GM12878 (cell line): Measurements from ENCODE around the gene SPX. TPM values are rescaled to one million over a fixed set of nuclear protein-coding genes. Genes with fewer than 3 reads are reported as not detected.

Experiments
- ATAC-seq: fragments of 200-7000 bp; cut with Tn5 transposase; 3 replicates; pipeline ENCODE4 v1.9.1; 2020; ENCODE audit warnings: mild to moderate bottlenecking, moderate library complexity
- BruUV-seq: library from RNA; stranded (reverse); fragments of 400-500 nt; replicated peaks from 2 replicates; lab custom pipeline; 2021; lab: Mats Ljungman, UMichigan
- CTCF ChIA-PET: fragments of 300-600 bp; sonication (Branson Sonifier 250); formaldehyde crosslinking; extraction: SDS; loops from one replicate; lab custom pipeline; 2021; ENCODE audit warnings: inconsistent platforms; lab: Yijun Ruan, JAX
- POLR2A ChIA-PET: fragments of 350-600 bp; formaldehyde crosslinking; extraction: SDS; loops from one replicate; lab custom pipeline; 2021; ENCODE audit warnings: inconsistent platforms; lab: Charles Lee
- RAD21 ChIA-PET: fragments of 300-600 bp; sonication (Branson Sonifier 250); formaldehyde crosslinking; loops from one replicate; lab custom pipeline; 2023; ENCODE audit warnings: antibody characterized with exemption; ENCODE audit not compliant: unreplicated experiment; lab: Charles Lee
- SMC1A ChIA-PET: fragments of 300-600 bp; sonication (Branson Sonifier 250); formaldehyde crosslinking; loops from one replicate; lab custom pipeline; 2023; ENCODE audit not compliant: unreplicated experiment, uncharacterized antibody; lab: Charles Lee
- DNase-seq: peaks from one replicate; pipeline ENCODE4 v3.0.0-alpha.2; 2011; ENCODE audit warnings: low read depth, low spot score
- FAIRE-seq: peaks from 3 replicates; lab custom pipeline; 2011; peaks lifted over from hg19 to GRCh38; lab: Jason Lieb, UNC
- H2AFZ ChIP-seq: 2 replicates; pipeline ENCODE4 v1.6.0; 2011; ENCODE audit warnings: low read depth, low read length, control low read depth; ENCODE audit not compliant: control insufficient read depth
- H3K27ac ChIP-seq: 2 replicates; pipeline ENCODE4 v1.5.1; 2011; ENCODE audit warnings: control low read depth; ENCODE audit not compliant: control insufficient read depth, insufficient read depth
- H3K27me3 ChIP-seq, 2 experiments: replicated peaks in 1 of 2; 2 replicates each; pipeline versions ENCODE4 v1.6.0 to v1.6.1; 2011; ENCODE audit warnings: low read length in 1 of 2; ENCODE audit not compliant: control insufficient read depth in 2 of 2, insufficient read depth in 2 of 2
- H3K36me3 ChIP-seq, 2 experiments: 2 replicates each; pipeline ENCODE4 v1.5.1; 2011; ENCODE audit warnings: low read length in 1 of 2; ENCODE audit not compliant: control insufficient read depth in 2 of 2, insufficient read depth in 2 of 2
- H3K4me1 ChIP-seq: 2 replicates; pipeline ENCODE4 v1.6.1; 2011; ENCODE audit warnings: mild to moderate bottlenecking, low read length, moderate library complexity, mixed read lengths; ENCODE audit not compliant: control insufficient read depth, insufficient read depth
- H3K4me2 ChIP-seq: 2 replicates; pipeline ENCODE4 v1.6.0; 2011; ENCODE audit warnings: control low read depth; ENCODE audit not compliant: control insufficient read depth, insufficient read depth
- H3K4me3 ChIP-seq: fragments of 200-600 bp; sonication (generic); 2 replicates; pipeline ENCODE4 v1.5.1; 2016
- H3K79me2 ChIP-seq: 2 replicates; pipeline ENCODE4 v1.6.0; 2011; ENCODE audit warnings: low read length; ENCODE audit not compliant: control insufficient read depth, insufficient read depth
- H3K9ac ChIP-seq: 2 replicates; pipeline ENCODE4 v1.8.0; 2011; ENCODE audit warnings: low read length, control low read depth, mixed read lengths; ENCODE audit not compliant: control insufficient read depth, insufficient read depth
- H3K9me3 ChIP-seq: replicated peaks from 3 replicates; pipeline ENCODE4 v1.5.1; 2011; ENCODE audit warnings: mild to moderate bottlenecking, low read length; ENCODE audit not compliant: control insufficient read depth, insufficient read depth
- H4K20me1 ChIP-seq: 2 replicates; pipeline ENCODE4 v1.6.0; 2011; ENCODE audit not compliant: control insufficient read depth, insufficient read depth
- BCLAF1 ChIP-seq: fragments of 450-650 bp; IDR thresholded peaks from 2 replicates; pipeline ENCODE4 v1.6.1; 2017; ENCODE audit warnings: antibody characterized with exemption, mild to moderate bottlenecking, moderate library complexity
- CREB1 ChIP-seq: IDR thresholded peaks from 2 replicates; pipeline ENCODE4 v1.6.1; 2012; ENCODE audit warnings: low read depth, mild to moderate bottlenecking, inconsistent platforms
- E2F4 ChIP-seq: IDR thresholded peaks from 2 replicates; pipeline ENCODE4 v1.6.1; 2012; ENCODE audit warnings: low read depth, low read length, improper control_type of control experiment
- ESRRA ChIP-seq: IDR thresholded peaks from 2 replicates; pipeline ENCODE4 v1.6.1; 2012; ENCODE audit warnings: mild to moderate bottlenecking, low read length, improper control_type of control experiment
- ETV6 ChIP-seq, 2 experiments: fragments of 450-650 bp in 1 of 2; IDR thresholded peaks in 1 of 2; conservative IDR thresholded peaks in 1 of 2; 2 replicates each; pipeline ENCODE4 v1.6.1; 2014; ENCODE audit warnings: antibody characterized with exemption in 1 of 2, borderline replicate concordance in 1 of 2, low read depth in 1 of 2, mild to moderate bottlenecking in 1 of 2, moderate library complexity in 1 of 2
- HDAC6 ChIP-seq: fragments of 200-600 bp; sonication (generic); IDR thresholded peaks from one replicate; pipeline ENCODE4 v1.8.0; 2017; ENCODE audit warnings: antibody characterized with exemption; ENCODE audit not compliant: unreplicated experiment
- JUND ChIP-seq: IDR thresholded peaks from 2 replicates; pipeline ENCODE4 v1.6.1; 2012; ENCODE audit warnings: low read depth, mild to moderate bottlenecking, low read length, improper control_type of control experiment, moderate library complexity
- RBBP5 ChIP-seq: fragments of 200-600 bp; sonication (generic); conservative IDR thresholded peaks from 2 replicates; pipeline ENCODE4 v1.6.1; 2016
- ZBED1 ChIP-seq: IDR thresholded peaks from 2 replicates; pipeline ENCODE4 v1.6.1; 2016; ENCODE audit warnings: borderline replicate concordance
- ZNF274 ChIP-seq: IDR thresholded peaks from one replicate; pipeline ENCODE4 v1.8.0; 2011; ENCODE audit not compliant: insufficient read length, insufficient read depth
- WGBS: methylation state at CpG from one replicate; pipeline ENCODE4 v1.1.6; 2016; ENCODE audit warnings: low lambda C conversion rate; ENCODE audit not compliant: insufficient replicate concordance, insufficient coverage; ENCODE audit errors: missing lambda C conversion rate; 5-methylcytosine and 5-hydroxymethylcytosine counted together
- in situ Hi-C: fragments of 300-500 bp; cut with MboI; formaldehyde crosslinking; loops from 9 replicates; pipeline ENCODE4 v1.14.3; 2018; ENCODE audit warnings: mixed read lengths
- intact Hi-C: fragments of 100-400 bp; cut with micrococcal nuclease; formaldehyde crosslinking; loops from one replicate; pipeline ENCODE4 v1.14.2; 2022; ENCODE audit not compliant: unreplicated experiment
- polyA plus RNA-seq, 11 experiments: library from polyadenylated mRNA; depleted of rRNA in 4 of 11; unstranded in 6 of 11; stranded (reverse) in 5 of 11; fragments of >200 nt; fragmentation: Nextera tagmentation in 4 of 11; fragmentation: Illumina TruSeq in 1 of 11; extraction: Ambion mirVana in 4 of 11; extraction: Trizol in 1 of 11; gene quantifications; 1 replicate in 1 of 11; 2 replicates in 10 of 11; pipeline versions ENCODE4 v1.2.1 to v1.2.3, GENCODE V29; 2011 to 2016; ENCODE audit warnings: inconsistent platforms in 2 of 11, missing spikeins in 2 of 11, low read depth in 1 of 11
- total RNA-seq, 4 experiments: library from RNA; depleted of rRNA in 3 of 4; stranded (reverse); fragments of >200 nt in 3 of 4; fragmentation: Illumina TruSeq in 1 of 4; extraction: Trizol in 1 of 4; gene quantifications; 2 replicates each; pipeline versions ENCODE4 v1.2.1 to v1.2.3, GENCODE V29; 2013 to 2021

The SPX gene
- total and polyA plus RNA-seq, 10 of the 15 experiments (the other 5 are each of a cell fraction or from before 2014, with no cell fraction given) = 0.05 TPM; not detected in 8

- H3K4me1 ChIP-seq = peaks cover 9% of the 10 kb centered on the region
- in situ Hi-C loops = loop anchor here (5.0 kb wide), 1 partner anchor 154 kb away; the partner anchor contains the start of gene LDHB
- TF ChIP-seq RBBP5 (no peak), CREB1 (no peak), E2F4 (no peak), ZBED1 (no peak), ESRRA (no peak), ETV6 (conservative IDR thresholded peaks at IDR 0.05 in 1 of 2, IDR thresholded peaks at IDR 0.05 in 1 of 2; ENCODE audit: borderline replicate concordance in 1 of 2, low read depth in 1 of 2) (no peak), BCLAF1 (no peak), ZNF274 (no peak), HDAC6 (no peak), JUND (no peak)
- ChIA-PET CTCF (interaction anchor here (1.6 kb wide), 1 partner anchor 9 kb away, joined by 4 read pairs; no protein-coding TSS in a partner anchor), POLR2A (interaction anchor here (1.3 kb wide), 1 partner anchor 18 kb away, joined by 3 read pairs; no protein-coding TSS in a partner anchor), SMC1A (interaction anchor here (1.2 kb wide), 1 partner anchor 154 kb away, joined by 4 read pairs; the partner anchor contains the start of gene LDHB), RAD21 (no interaction called here)
- no peaks in the 10 kb centered on the region for H3K27me3 ChIP-seq
- FAIRE-seq (no peak), DNase-seq (no peak), ATAC-seq (no peak)
- H3K4me2 ChIP-seq = peak overlapping the region; percentile 95
- H4K20me1 ChIP-seq = no peaks in the 10 kb centered on the region
- H3K36me3 ChIP-seq = peaks cover 0 to 5% of the 10 kb centered on the region in 2 experiments; a peak in 2 of 4 replicates
- WGBS = 33% methylated on average over 1 of the region's 1 CpG
- H3K27ac ChIP-seq = peak overlapping the region; percentile 64; the same call in 1 of the 2 replicates
- no peak overlapping the region for H2AFZ ChIP-seq
- TSS peak; percentile 53 for BruUV-seq
- intact Hi-C loops = loop anchor here (5.0 kb wide), 2 partner anchors 66 to 154 kb away; partner anchors contain the start of genes LDHB and PYROXD1
- peak overlapping the region; percentile 94 for H3K4me3 ChIP-seq
- peak overlapping the region; percentile 99 for H3K9ac ChIP-seq
- H3K9me3 ChIP-seq = no peaks in the 10 kb centered on the region
- H3K79me2 ChIP-seq = peaks cover 73% of the 10 kb centered on the region
These were observed 23.2 kb upstream of the SPX start for GRCh38 chr12:21502872-21503271.
